Gastrocnemius medialis (tissue), 4 donors: Measurements from ENCODE around the gene IAH1.

ENCODE experiments used
- POLR2A ChIP-seq, 2 donors: fragments of 450-650 bp; IDR thresholded peaks; one replicate each; pipeline ENCODE4 v1.6.1; 2017; ENCODE audit warnings: antibody characterized with exemption in 2 of 2, mild to moderate bottlenecking in 2 of 2, moderate library complexity in 2 of 2
- TF ChIP-seq, protein P1 (sequence below), 5 experiments: fragments of 450-650 bp in 3 of 5; fragments of 200-600 bp in 2 of 5; sonication (generic) in 2 of 5; IDR thresholded peaks in 4 of 5; conservative IDR thresholded peaks in 1 of 5; 1 replicate in 4 of 5; 2 replicates in 1 of 5; pipeline ENCODE4 v1.5.1; 2016 to 2019; ENCODE audit warnings: antibody characterized with exemption in 5 of 5, mild to moderate bottlenecking in 3 of 5, moderate library complexity in 3 of 5

- TF ChIP-seq, protein P1, sequence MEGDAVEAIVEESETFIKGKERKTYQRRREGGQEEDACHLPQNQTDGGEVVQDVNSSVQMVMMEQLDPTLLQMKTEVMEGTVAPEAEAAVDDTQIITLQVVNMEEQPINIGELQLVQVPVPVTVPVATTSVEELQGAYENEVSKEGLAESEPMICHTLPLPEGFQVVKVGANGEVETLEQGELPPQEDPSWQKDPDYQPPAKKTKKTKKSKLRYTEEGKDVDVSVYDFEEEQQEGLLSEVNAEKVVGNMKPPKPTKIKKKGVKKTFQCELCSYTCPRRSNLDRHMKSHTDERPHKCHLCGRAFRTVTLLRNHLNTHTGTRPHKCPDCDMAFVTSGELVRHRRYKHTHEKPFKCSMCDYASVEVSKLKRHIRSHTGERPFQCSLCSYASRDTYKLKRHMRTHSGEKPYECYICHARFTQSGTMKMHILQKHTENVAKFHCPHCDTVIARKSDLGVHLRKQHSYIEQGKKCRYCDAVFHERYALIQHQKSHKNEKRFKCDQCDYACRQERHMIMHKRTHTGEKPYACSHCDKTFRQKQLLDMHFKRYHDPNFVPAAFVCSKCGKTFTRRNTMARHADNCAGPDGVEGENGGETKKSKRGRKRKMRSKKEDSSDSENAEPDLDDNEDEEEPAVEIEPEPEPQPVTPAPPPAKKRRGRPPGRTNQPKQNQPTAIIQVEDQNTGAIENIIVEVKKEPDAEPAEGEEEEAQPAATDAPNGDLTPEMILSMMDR (IDR thresholded peaks at IDR 0.05 in 4 of 5, conservative IDR thresholded peaks at IDR 0.05 in 1 of 5) = no peak
- no peak for TF ChIP-seq POLR2A (IDR thresholded peaks at IDR 0.05)
Measured at GRCh38 chr2:9463698-9464034, 10.7 kb upstream of the IAH1 start.
